ENCODE results near the gene IPCEF1. TPM values are rescaled to one million over a fixed set of nuclear protein-coding genes. Genes with fewer than 3 reads are reported as not detected.

IPCEF1 gene
- total RNA-seq, 1 experiment from 2014 or later = 0.48 TPM

GRCh38 chr6:154138793-154139192, 217.8 kb downstream of the IPCEF1 start:
- no peak overlapping the region for H4K5ac ChIP-seq (ENCODE audit: insufficient read length, low read depth, low read length)
- H3K79me1 ChIP-seq (ENCODE audit: insufficient read depth, low read depth, low read length, poor library complexity, severe bottlenecking) = no peaks in the 10 kb centered on the region

More at GRCh38 chr6:154138793-154139192, 217.8 kb downstream of the IPCEF1 start:
- H3K9me3 ChIP-seq (ENCODE audit: control insufficient read depth, low read depth, low read length) = no peaks in the 10 kb centered on the region
- H2AK5ac ChIP-seq (ENCODE audit: insufficient read length, low read length) = no peak overlapping the region
- TF ChIP-seq, protein P1, sequence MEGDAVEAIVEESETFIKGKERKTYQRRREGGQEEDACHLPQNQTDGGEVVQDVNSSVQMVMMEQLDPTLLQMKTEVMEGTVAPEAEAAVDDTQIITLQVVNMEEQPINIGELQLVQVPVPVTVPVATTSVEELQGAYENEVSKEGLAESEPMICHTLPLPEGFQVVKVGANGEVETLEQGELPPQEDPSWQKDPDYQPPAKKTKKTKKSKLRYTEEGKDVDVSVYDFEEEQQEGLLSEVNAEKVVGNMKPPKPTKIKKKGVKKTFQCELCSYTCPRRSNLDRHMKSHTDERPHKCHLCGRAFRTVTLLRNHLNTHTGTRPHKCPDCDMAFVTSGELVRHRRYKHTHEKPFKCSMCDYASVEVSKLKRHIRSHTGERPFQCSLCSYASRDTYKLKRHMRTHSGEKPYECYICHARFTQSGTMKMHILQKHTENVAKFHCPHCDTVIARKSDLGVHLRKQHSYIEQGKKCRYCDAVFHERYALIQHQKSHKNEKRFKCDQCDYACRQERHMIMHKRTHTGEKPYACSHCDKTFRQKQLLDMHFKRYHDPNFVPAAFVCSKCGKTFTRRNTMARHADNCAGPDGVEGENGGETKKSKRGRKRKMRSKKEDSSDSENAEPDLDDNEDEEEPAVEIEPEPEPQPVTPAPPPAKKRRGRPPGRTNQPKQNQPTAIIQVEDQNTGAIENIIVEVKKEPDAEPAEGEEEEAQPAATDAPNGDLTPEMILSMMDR (conservative IDR thresholded peaks at IDR 0.05) = no peak
- no peak for DNase-seq
- no peaks in the 10 kb centered on the region for H3K4me1 ChIP-seq (ENCODE audit: insufficient read depth, low read length)
- no peak overlapping the region for H4K91ac ChIP-seq (ENCODE audit: insufficient read length, low read depth, low read length)
- no peaks in the 10 kb centered on the region for H3K79me2 ChIP-seq (ENCODE audit: insufficient read depth, low read length)
- no peak overlapping the region for H3T11ph ChIP-seq (ENCODE audit: low read length)
- no peak overlapping the region for H3K18ac ChIP-seq (ENCODE audit: insufficient read length, low read depth, low read length)
- H3K4me3 Mint-ChIP-seq = no peak overlapping the region
- no peak overlapping the region for H2AFZ ChIP-seq (ENCODE audit: low read length)
- no peaks in the 10 kb centered on the region for H3K27me3 Mint-ChIP-seq (ENCODE audit: low read depth)
- H3K4ac ChIP-seq (ENCODE audit: low read depth, low read length) = no peak overlapping the region
- H2BK5ac ChIP-seq (ENCODE audit: insufficient read length, low read length) = no peak overlapping the region
- no peak overlapping the region for H2BK12ac ChIP-seq (ENCODE audit: insufficient read length, low read depth, low read length)
- peak overlapping the region in 2 of 3 experiments; percentile 11 to 54; a peak in 2 of 7 replicates for H3K27ac Mint-ChIP-seq
- H3K27me3 ChIP-seq (ENCODE audit: insufficient read depth, low read length) = no peaks in the 10 kb centered on the region
- H3K23me2 ChIP-seq (ENCODE audit: insufficient read length, low read depth, low read length, poor library complexity, severe bottlenecking) = no peaks in the 10 kb centered on the region
- H2BK20ac ChIP-seq (ENCODE audit: low read depth, low read length, poor library complexity, severe bottlenecking) = no peak overlapping the region
- no CpG with 5 or more reads among the region's 6 CpGs for WGBS (ENCODE audit: extremely low coverage, insufficient read length, low lambda C conversion rate)
- H3K4me1 Mint-ChIP-seq = peaks cover 10 to 18% of the 10 kb centered on the region in 2 experiments; a peak in 3 of 4 replicates
- H3K9ac ChIP-seq (ENCODE audit: extremely low read depth, insufficient read length, low read length) = no peak overlapping the region
- H3K14ac ChIP-seq (ENCODE audit: insufficient read depth, low read length) = no peak overlapping the region
- H2BK15ac ChIP-seq (ENCODE audit: low read depth, low read length) = no peak overlapping the region
- no peaks in the 10 kb centered on the region for H3K9me3 Mint-ChIP-seq
- H3K4me2 ChIP-seq (ENCODE audit: insufficient read depth, insufficient read length, low read length) = no peak overlapping the region
- no peak overlapping the region for H3K23ac ChIP-seq (ENCODE audit: insufficient read length, low read depth, low read length)
- H4K8ac ChIP-seq (replicated peaks; ENCODE audit: insufficient read length, low read depth, low read length) = no peak overlapping the region
- H3K27ac ChIP-seq (ENCODE audit: insufficient read length, low read depth, low read length) = no peak overlapping the region
- no peaks in the 10 kb centered on the region for H4K20me1 ChIP-seq (ENCODE audit: control insufficient read depth, insufficient read depth, insufficient read length)
- no peak overlapping the region for H3K56ac ChIP-seq (ENCODE audit: insufficient read length, low read depth, low read length)
- H3K36me3 Mint-ChIP-seq (ENCODE audit: insufficient read depth in 1 of 3, low read depth in 3 of 3) = no peaks in the 10 kb centered on the region
- H2BK120ac ChIP-seq (ENCODE audit: low read depth, low read length, poor library complexity, severe bottlenecking) = no peak overlapping the region

Measured in H9 (cell line).